GM19193 (cell line): ENCODE data around the gene ADAM10.

Source experiments
- POLR2A ChIP-seq: IDR thresholded peaks from 4 replicates; pipeline ENCODE4 v1.6.1; 2011; ENCODE audit not compliant: insufficient read depth, insufficient read length; ENCODE audit errors: extremely low read depth

Gene ADAM10

GRCh38 chr15:58551764-58552504, 197.6 kb downstream of the ADAM10 start:
- TF ChIP-seq POLR2A: no peak

GRCh38 chr15:58551084-58551763, 198.3 kb downstream of the ADAM10 start:
- TF ChIP-seq POLR2A: no peak

- no peak for TF ChIP-seq POLR2A
Measured at GRCh38 chr15:58549785-58550074, 199.8 kb downstream of the ADAM10 start.

- TF ChIP-seq POLR2A: no peak
Measured at GRCh38 chr15:58549013-58549784, 200.3 kb downstream of the ADAM10 start.

- no peak for TF ChIP-seq POLR2A
Measured at GRCh38 chr15:58548308-58549012, 201.0 kb downstream of the ADAM10 start.

GRCh38 chr15:58547628-58548307, 201.7 kb downstream of the ADAM10 start:
- TF ChIP-seq POLR2A: no peak

- TF ChIP-seq POLR2A: no peak
Measured at GRCh38 chr15:58546635-58547627, 202.6 kb downstream of the ADAM10 start.

GRCh38 chr15:58546066-58546591, 203.4 kb downstream of the ADAM10 start:
- no peak for TF ChIP-seq POLR2A

- no peak for TF ChIP-seq POLR2A
Measured at GRCh38 chr15:58545307-58546065, 204.0 kb downstream of the ADAM10 start.

GRCh38 chr15:58544756-58545155, 204.8 kb downstream of the ADAM10 start:
- TF ChIP-seq POLR2A: no peak

- no peak for TF ChIP-seq POLR2A
Measured at GRCh38 chr15:58543664-58544335, 205.7 kb downstream of the ADAM10 start.
